Measurements from ENCODE around the gene CD300LF. TPM values are rescaled to one million over a fixed set of nuclear protein-coding genes. Genes with fewer than 3 reads are reported as not detected.

Gene CD300LF
- total RNA-seq, 1 donor from 2014 or later, result 38.0 TPM

DNA sequence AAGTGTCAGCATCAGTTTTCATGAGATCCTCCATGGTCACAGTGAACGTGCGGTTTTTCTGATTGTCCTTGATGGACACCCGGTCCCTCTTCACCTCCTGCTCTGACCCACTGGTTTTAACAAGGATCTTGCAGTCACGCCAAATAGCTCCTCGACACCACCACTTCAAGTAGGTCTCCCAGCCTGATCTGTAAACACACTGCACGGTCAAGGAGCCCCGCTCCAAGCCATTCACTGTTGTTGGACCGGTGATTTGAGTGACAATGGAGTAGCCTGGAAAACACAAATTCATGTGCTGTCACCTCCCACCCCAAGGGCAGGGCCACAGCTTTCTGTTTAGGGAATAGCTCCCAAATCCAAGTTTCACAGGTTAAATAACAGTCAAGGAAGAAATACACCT is 8.2 kb downstream of the CD300LF start:
- Histone ChIP-seq H3K27me3 (no peaks in the 10 kb centered on the region), H3K4me3 (no peak overlapping the region), H3K36me3 (no peaks in the 10 kb centered on the region), H3K9me3 (no peaks in the 10 kb centered on the region), H3K4me1 (no peaks in the 10 kb centered on the region), H3K27ac (no peak overlapping the region)
- ATAC-seq, result peak; percentile 83
- peak; percentile 75 for DNase-seq
- TF ChIP-seq, protein P1, sequence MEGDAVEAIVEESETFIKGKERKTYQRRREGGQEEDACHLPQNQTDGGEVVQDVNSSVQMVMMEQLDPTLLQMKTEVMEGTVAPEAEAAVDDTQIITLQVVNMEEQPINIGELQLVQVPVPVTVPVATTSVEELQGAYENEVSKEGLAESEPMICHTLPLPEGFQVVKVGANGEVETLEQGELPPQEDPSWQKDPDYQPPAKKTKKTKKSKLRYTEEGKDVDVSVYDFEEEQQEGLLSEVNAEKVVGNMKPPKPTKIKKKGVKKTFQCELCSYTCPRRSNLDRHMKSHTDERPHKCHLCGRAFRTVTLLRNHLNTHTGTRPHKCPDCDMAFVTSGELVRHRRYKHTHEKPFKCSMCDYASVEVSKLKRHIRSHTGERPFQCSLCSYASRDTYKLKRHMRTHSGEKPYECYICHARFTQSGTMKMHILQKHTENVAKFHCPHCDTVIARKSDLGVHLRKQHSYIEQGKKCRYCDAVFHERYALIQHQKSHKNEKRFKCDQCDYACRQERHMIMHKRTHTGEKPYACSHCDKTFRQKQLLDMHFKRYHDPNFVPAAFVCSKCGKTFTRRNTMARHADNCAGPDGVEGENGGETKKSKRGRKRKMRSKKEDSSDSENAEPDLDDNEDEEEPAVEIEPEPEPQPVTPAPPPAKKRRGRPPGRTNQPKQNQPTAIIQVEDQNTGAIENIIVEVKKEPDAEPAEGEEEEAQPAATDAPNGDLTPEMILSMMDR (IDR thresholded peaks at IDR 0.05), result no peak
- intact Hi-C loops (cut with DNase I), result no loop called here

DNA sequence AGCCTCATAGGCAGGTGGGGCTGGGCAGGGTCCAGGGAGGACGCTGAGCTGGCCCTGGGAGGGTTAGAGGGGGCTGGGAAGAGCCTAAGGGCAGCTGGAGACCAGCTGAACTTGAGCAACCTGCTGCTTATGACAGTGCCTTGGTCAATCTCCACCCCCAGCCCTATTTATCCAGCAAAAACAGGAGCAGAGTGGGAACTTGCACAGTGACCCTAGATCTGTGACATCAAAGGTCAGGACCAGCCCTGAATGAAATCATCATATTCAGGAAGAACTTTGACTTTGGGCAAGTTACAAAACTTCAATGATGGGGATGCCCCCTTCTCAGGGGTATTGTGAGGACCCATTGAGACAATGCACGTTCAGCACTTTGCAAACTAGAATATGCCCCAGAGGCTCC is 9.4 kb downstream of the CD300LF start:
- Histone ChIP-seq H3K9me3 (no peaks in the 10 kb centered on the region), H3K4me3 (no peak overlapping the region), H3K27me3 (no peaks in the 10 kb centered on the region), H3K4me1 (no peaks in the 10 kb centered on the region), H3K36me3 (no peaks in the 10 kb centered on the region), H3K27ac (no peak overlapping the region)
- ATAC-seq, result no peak
- intact Hi-C loops (cut with DNase I), result no loop called here
- no peak for DNase-seq
- TF ChIP-seq, protein P1 (IDR thresholded peaks at IDR 0.05), result no peak

DNA sequence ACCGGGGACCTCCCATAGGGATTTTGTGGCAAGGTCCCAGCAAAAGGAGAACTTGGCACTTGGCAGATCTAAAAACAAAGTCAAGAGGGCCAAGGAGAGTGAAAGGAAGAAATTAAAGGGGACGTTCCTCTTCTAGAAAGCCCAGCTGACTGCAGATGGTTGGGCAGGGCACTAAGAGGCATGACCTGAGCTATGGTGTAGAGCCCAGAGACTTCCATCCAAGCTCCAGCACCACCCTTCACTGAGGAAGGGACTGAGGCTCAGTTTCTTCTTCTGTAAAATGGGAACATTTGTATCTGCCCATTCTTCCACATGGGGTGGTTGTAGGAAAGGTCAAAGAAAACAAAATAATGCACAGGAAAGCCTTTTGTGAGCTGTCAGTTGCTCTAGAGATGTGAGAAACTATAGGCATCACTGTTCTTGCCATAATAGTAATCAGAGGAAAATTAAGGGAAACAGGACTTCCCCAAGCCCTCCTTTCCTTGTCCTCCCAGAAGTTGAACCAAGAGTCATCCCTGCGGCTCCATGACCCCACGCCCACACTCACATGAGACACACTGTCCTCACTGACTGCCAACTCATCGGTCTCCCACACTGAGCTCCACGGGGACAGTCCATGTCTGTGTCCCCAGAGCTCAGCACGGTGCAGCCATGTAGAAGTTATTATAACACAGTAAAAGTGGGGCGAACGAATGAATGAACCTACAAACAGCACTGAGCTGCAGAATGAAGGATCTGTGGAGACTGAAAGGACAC is 10.4 kb downstream of the CD300LF start:
- TF ChIP-seq, protein P1 (IDR thresholded peaks at IDR 0.05), result no peak
- intact Hi-C loops (cut with DNase I), result no loop called here
- DNase-seq (peak; percentile 73), ATAC-seq (peak; percentile 84)
- Histone ChIP-seq H3K9me3 (no peaks in the 10 kb centered on the region), H3K36me3 (no peaks in the 10 kb centered on the region), H3K4me3 (no peak overlapping the region), H3K27me3 (no peaks in the 10 kb centered on the region), H3K27ac (no peak overlapping the region), H3K4me1 (no peaks in the 10 kb centered on the region)

DNA sequence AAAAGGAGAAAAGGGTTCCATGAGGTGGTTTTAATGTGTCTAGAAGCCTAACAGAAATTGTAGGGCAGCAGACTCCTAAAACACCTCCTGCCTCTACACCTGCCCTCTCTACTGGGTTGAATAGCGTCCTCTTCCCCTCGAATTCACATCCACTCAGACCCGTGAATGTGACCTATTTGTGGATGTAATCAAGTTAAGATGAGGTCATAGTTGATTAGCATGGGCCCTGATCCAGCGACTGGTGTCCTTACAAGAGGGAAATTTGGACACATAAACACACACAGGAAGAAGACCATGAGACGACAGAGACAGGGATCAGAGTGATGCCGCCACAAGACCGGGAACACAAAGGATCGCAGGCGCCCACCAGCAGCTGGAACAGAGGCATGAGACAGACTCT is 13.5 kb downstream of the CD300LF start:
- Histone ChIP-seq H3K27ac (no peak overlapping the region), H3K4me1 (no peaks in the 10 kb centered on the region), H3K36me3 (no peaks in the 10 kb centered on the region), H3K4me3 (no peak overlapping the region), H3K27me3 (no peaks in the 10 kb centered on the region), H3K9me3 (no peaks in the 10 kb centered on the region)
- DNase-seq (no peak), ATAC-seq (no peak)
- intact Hi-C loops (cut with DNase I), result no loop called here
- TF ChIP-seq, protein P1 (IDR thresholded peaks at IDR 0.05), result no peak

DNA sequence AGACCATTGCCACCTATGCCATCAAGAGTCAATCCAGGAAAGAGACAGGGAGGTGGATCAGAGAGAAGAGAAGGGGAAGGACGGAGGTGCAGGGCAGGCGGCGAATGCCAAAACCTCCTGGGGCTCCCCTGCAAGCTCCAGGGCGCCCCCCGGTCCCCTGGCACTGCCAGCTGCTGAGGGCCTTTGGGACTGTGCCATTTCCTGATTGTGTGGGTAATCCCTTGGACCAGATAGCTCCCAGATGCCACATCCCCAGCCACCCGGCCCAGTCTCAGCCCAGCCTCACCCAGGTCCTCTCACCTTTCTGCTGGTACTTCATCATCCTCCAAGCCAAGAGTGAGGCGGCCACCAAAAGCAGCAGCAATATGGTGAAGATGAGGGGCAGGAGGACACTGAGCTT is 14.7 kb downstream of the CD300LF start:
- Histone ChIP-seq H3K27me3 (no peaks in the 10 kb centered on the region), H3K27ac (no peak overlapping the region), H3K36me3 (no peaks in the 10 kb centered on the region), H3K4me3 (no peak overlapping the region), H3K4me1 (no peaks in the 10 kb centered on the region), H3K9me3 (no peaks in the 10 kb centered on the region)
- TF ChIP-seq, protein P1 (IDR thresholded peaks at IDR 0.05), result no peak
- ATAC-seq (no peak), DNase-seq (no peak)
- intact Hi-C loops (cut with DNase I), result no loop called here
